ENCODE results near the gene PCARE.

- TF ChIP-seq CTCF (IDR thresholded peaks at IDR 0.05) (no peak), POLR2A (IDR thresholded peaks at IDR 0.05) (no peak)
Observed at GRCh38 chr2:29032189-29032588, 42.1 kb downstream of the PCARE start.
